ENCODE measurements around the gene DYRK3.
A peak's percentile ranks its signal among the peaks of the same experiment; 100 is the strongest.

Gene DYRK3

GRCh38 chr1:206693592-206693991 lies 58.3 kb downstream of the DYRK3 start:
- DNase-seq (ENCODE audit: low spot score in 2 of 2): no peak
- H3K27me3 Mint-ChIP-seq: no peaks in the 10 kb centered on the region
- no peak overlapping the region for H3K4me3 Mint-ChIP-seq
- ATAC-seq (replicated peaks; ENCODE audit: extremely low read depth, poor library complexity, severe bottlenecking): no peak
- H3K9me3 Mint-ChIP-seq: no peaks in the 10 kb centered on the region
- H3K36me3 Mint-ChIP-seq (ENCODE audit: insufficient read depth): peaks cover 41% of the 10 kb centered on the region
- H3K4me1 Mint-ChIP-seq: peaks cover 89% of the 10 kb centered on the region
- H3K27ac Mint-ChIP-seq (ENCODE audit: low read depth): no peak overlapping the region

- H3K4me1 Mint-ChIP-seq: peaks cover 89% of the 10 kb centered on the region
- H3K36me3 Mint-ChIP-seq (ENCODE audit: insufficient read depth): peaks cover 41% of the 10 kb centered on the region
- no peaks in the 10 kb centered on the region for H3K27me3 Mint-ChIP-seq
- H3K4me3 Mint-ChIP-seq: no peak overlapping the region
- DNase-seq (ENCODE audit: low spot score in 2 of 2) (no peak), ATAC-seq (replicated peaks; ENCODE audit: extremely low read depth, poor library complexity, severe bottlenecking) (no peak)
- H3K9me3 Mint-ChIP-seq: no peaks in the 10 kb centered on the region
- H3K27ac Mint-ChIP-seq (ENCODE audit: low read depth): peak overlapping the region; percentile 33
These were observed 59.1 kb downstream of the DYRK3 start for GRCh38 chr1:206694171-206695124.

- Mint-ChIP-seq H3K4me1 (peaks cover 87% of the 10 kb centered on the region), H3K9me3 (no peaks in the 10 kb centered on the region), H3K27me3 (no peaks in the 10 kb centered on the region), H3K27ac (ENCODE audit: low read depth) (peak overlapping the region; percentile 33), H3K4me3 (no peak overlapping the region), H3K36me3 (ENCODE audit: insufficient read depth) (peaks cover 37% of the 10 kb centered on the region)
- DNase-seq (ENCODE audit: low spot score in 2 of 2): no peak
- ATAC-seq (replicated peaks; ENCODE audit: extremely low read depth, poor library complexity, severe bottlenecking): no peak
These were observed 60.4 kb downstream of the DYRK3 start for GRCh38 chr1:206695733-206696132.

GRCh38 chr1:206696812-206697585 lies 61.7 kb downstream of the DYRK3 start:
- ATAC-seq (replicated peaks; ENCODE audit: extremely low read depth, poor library complexity, severe bottlenecking): no peak
- Mint-ChIP-seq H3K4me1 (peaks cover 84% of the 10 kb centered on the region), H3K36me3 (ENCODE audit: insufficient read depth) (peaks cover 39% of the 10 kb centered on the region), H3K27me3 (no peaks in the 10 kb centered on the region), H3K4me3 (no peak overlapping the region), H3K27ac (ENCODE audit: low read depth) (peak overlapping the region; percentile 33), H3K9me3 (no peaks in the 10 kb centered on the region)
- no peak for DNase-seq (ENCODE audit: low spot score in 2 of 2)

GRCh38 chr1:206698011-206698410 lies 62.7 kb downstream of the DYRK3 start:
- no peaks in the 10 kb centered on the region for H3K9me3 Mint-ChIP-seq
- peaks cover 84% of the 10 kb centered on the region for H3K4me1 Mint-ChIP-seq
- ATAC-seq (replicated peaks; ENCODE audit: extremely low read depth, poor library complexity, severe bottlenecking): no peak
- no peak overlapping the region for H3K27ac Mint-ChIP-seq (ENCODE audit: low read depth)
- H3K36me3 Mint-ChIP-seq (ENCODE audit: insufficient read depth): peaks cover 35% of the 10 kb centered on the region
- no peaks in the 10 kb centered on the region for H3K27me3 Mint-ChIP-seq
- DNase-seq (ENCODE audit: low spot score in 2 of 2): no peak
- no peak overlapping the region for H3K4me3 Mint-ChIP-seq

Measured in central memory CD8-positive, alpha-beta T cell (primary cell).